HG03457 (cell line): ENCODE measurements around the gene DNAJC17.

ENCODE experiments used
- ATAC-seq: cut with Tn5 transposase; IDR thresholded peaks from one replicate; pipeline ENCODE4 v1.9.1; 2021; ENCODE audit warnings: moderate number of reproducible peaks; ENCODE audit not compliant: unreplicated experiment

The DNAJC17 gene

GRCh38 chr15:40831861-40832260, 24.6 kb upstream of the DNAJC17 start:
- no peak for ATAC-seq

GRCh38 chr15:40830884-40831283, 23.6 kb upstream of the DNAJC17 start:
- ATAC-seq: no peak

GRCh38 chr15:40829115-40829514, 21.8 kb upstream of the DNAJC17 start:
- ATAC-seq: no peak

GRCh38 chr15:40828447-40829036, 21.3 kb upstream of the DNAJC17 start, which contains the start of gene PPP1R14D:
Gene PPP1R14D (minus strand): TSS chr15:40828708. CDS start chr15:40828641, 67 bp downstream.
- no peak for ATAC-seq

- ATAC-seq: no peak
Observed at GRCh38 chr15:40826423-40827075, 19.3 kb upstream of the DNAJC17 start.

- ATAC-seq: no peak
Observed at GRCh38 chr15:40825661-40826422, 18.6 kb upstream of the DNAJC17 start.

- ATAC-seq: no peak
Observed at GRCh38 chr15:40823572-40824343, 16.5 kb upstream of the DNAJC17 start.

- ATAC-seq: no peak
Observed at GRCh38 chr15:40821195-40821594, 13.9 kb upstream of the DNAJC17 start.

GRCh38 chr15:40819048-40819447, 11.8 kb upstream of the DNAJC17 start:
- ATAC-seq: no peak

- no peak for ATAC-seq
Observed at GRCh38 chr15:40815042-40815698, 7.9 kb upstream of the DNAJC17 start.

GRCh38 chr15:40812721-40813425, 5.6 kb upstream of the DNAJC17 start:
- no peak for ATAC-seq

GRCh38 chr15:40808861-40809450, 1.7 kb upstream of the DNAJC17 start:
- no peak for ATAC-seq

- ATAC-seq: no peak
Observed at GRCh38 chr15:40807888-40808461, 702 bp upstream of the DNAJC17 start.

- no peak for ATAC-seq
Observed at GRCh38 chr15:40806672-40807027, 623 bp downstream of the DNAJC17 start.

- no peak for ATAC-seq
Observed at GRCh38 chr15:40803688-40804087, 3.6 kb downstream of the DNAJC17 start.

- no peak for ATAC-seq
Observed at GRCh38 chr15:40803076-40803475, 4.2 kb downstream of the DNAJC17 start.

- no peak for ATAC-seq
Observed at GRCh38 chr15:40799523-40799922, 7.8 kb downstream of the DNAJC17 start.

GRCh38 chr15:40796512-40796911, 10.8 kb downstream of the DNAJC17 start:
- no peak for ATAC-seq

GRCh38 chr15:40796041-40796440, 11.2 kb downstream of the DNAJC17 start:
- no peak for ATAC-seq
